ENCODE results near the gene ERBB3.

The ERBB3 gene

GRCh38 chr12:56121204-56121870 lies 41.4 kb downstream of the ERBB3 start:
- H3K4me3 ChIP-seq (ENCODE audit: low read length): no peak overlapping the region
- no peak overlapping the region for H3K27ac ChIP-seq (ENCODE audit: low read depth, low read length)
- no peaks in the 10 kb centered on the region for H3K27me3 ChIP-seq (ENCODE audit: control insufficient read depth, low read length)
- no peak overlapping the region for H3K4me2 ChIP-seq (ENCODE audit: low read length)
- H3F3A ChIP-seq (ENCODE audit: control insufficient read depth, insufficient read depth): peaks cover 35% of the 10 kb centered on the region
- no peak for TF ChIP-seq EZH2phosphoT487 (IDR thresholded peaks at IDR 0.05; ENCODE audit: borderline replicate concordance, low read length)
- TF ChIP-seq CTCF (IDR thresholded peaks at IDR 0.05; ENCODE audit: low read depth, low read length, poor library complexity, severe bottlenecking): no peak
- H3K79me2 ChIP-seq (ENCODE audit: control insufficient read depth, low read length): peaks cover 46% of the 10 kb centered on the region
- no peaks in the 10 kb centered on the region for H4K20me1 ChIP-seq (ENCODE audit: control insufficient read depth, insufficient read depth, low read depth, low read length)
- H3K9me2 ChIP-seq (replicated peaks; ENCODE audit: control insufficient read depth, low read length): no peaks in the 10 kb centered on the region
- H3K4me1 ChIP-seq (ENCODE audit: control insufficient read depth, low read length): peaks cover 45% of the 10 kb centered on the region
- no peaks in the 10 kb centered on the region for H3K9me3 ChIP-seq (ENCODE audit: control insufficient read depth, insufficient read depth, low read length)
- H3K36me3 ChIP-seq (ENCODE audit: control insufficient read depth, low read length): peaks cover 42% of the 10 kb centered on the region

DNA sequence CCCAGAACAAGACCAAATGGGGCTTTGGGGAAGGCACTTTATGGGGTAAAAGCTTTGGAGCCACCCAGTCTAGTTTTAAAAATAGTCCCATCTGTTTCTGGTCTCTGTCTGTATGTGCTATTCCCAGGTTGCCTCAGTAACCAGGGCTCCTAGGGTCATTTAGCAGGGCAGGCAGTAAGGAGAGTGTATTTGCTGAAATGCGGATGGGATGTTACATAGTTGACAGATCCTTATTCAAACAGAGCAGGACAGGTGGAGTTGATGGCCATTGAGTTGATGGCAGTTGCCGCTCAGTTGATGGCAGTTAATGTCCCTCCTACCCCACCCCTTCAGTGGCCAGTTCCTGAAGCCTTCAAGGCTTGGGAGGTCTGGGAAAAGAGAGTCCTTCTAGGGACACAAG lies 42.7 kb downstream of the ERBB3 start:
- Histone ChIP-seq H3K36me3 (ENCODE audit: control insufficient read depth, low read length) (peaks cover 30% of the 10 kb centered on the region), H3K9me2 (replicated peaks; ENCODE audit: control insufficient read depth, low read length) (no peaks in the 10 kb centered on the region), H3K27ac (ENCODE audit: low read depth, low read length) (no peak overlapping the region), H3K9me3 (ENCODE audit: control insufficient read depth, insufficient read depth, low read length) (no peaks in the 10 kb centered on the region), H3F3A (ENCODE audit: control insufficient read depth, insufficient read depth) (peaks cover 38% of the 10 kb centered on the region), H4K20me1 (ENCODE audit: control insufficient read depth, insufficient read depth, low read depth, low read length) (no peaks in the 10 kb centered on the region), H3K4me3 (ENCODE audit: low read length) (no peak overlapping the region), H3K27me3 (ENCODE audit: control insufficient read depth, low read length) (no peaks in the 10 kb centered on the region), H3K79me2 (ENCODE audit: control insufficient read depth, low read length) (peaks cover 38% of the 10 kb centered on the region), H3K4me2 (ENCODE audit: low read length) (no peak overlapping the region), H3K4me1 (ENCODE audit: control insufficient read depth, low read length) (peaks cover 58% of the 10 kb centered on the region)
- TF ChIP-seq CTCF (IDR thresholded peaks at IDR 0.05; ENCODE audit: low read depth, low read length, poor library complexity, severe bottlenecking): no peak
- no peak for TF ChIP-seq EZH2phosphoT487 (IDR thresholded peaks at IDR 0.05; ENCODE audit: borderline replicate concordance, low read length)

DNA sequence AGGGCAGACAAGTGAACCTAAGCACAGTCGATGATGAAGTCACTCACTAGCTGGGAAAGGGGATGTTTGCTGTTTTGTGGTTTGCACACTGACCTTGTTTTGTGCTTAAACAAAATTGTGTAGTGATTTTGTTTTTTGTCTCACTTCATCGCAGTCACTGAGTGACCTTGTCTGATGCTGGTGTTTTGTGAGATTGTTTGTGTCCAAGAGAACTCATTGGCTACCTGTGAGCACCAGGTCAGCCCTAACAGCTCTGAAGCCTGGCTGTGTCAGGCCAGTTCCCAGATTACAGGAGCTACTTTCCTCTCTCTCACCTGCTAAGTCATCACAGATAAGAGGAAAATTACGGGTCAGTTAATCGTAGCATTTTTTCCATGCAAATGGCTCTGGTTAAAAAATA lies 44.2 kb downstream of the ERBB3 start:
- H3K4me1 ChIP-seq (ENCODE audit: control insufficient read depth, low read length): peaks cover 53% of the 10 kb centered on the region
- peak overlapping the region; percentile 6; the same call in 1 of the 2 replicates for H3K27ac ChIP-seq (ENCODE audit: low read depth, low read length)

More for the DNA sequence above, 44.2 kb downstream of the ERBB3 start:
- Histone ChIP-seq H3K9me2 (replicated peaks; ENCODE audit: control insufficient read depth, low read length) (no peaks in the 10 kb centered on the region), H3K36me3 (ENCODE audit: control insufficient read depth, low read length) (peaks cover 22% of the 10 kb centered on the region), H3F3A (ENCODE audit: control insufficient read depth, insufficient read depth) (peaks cover 28% of the 10 kb centered on the region), H3K4me2 (ENCODE audit: low read length) (no peak overlapping the region), H3K79me2 (ENCODE audit: control insufficient read depth, low read length) (peaks cover 40% of the 10 kb centered on the region), H3K27me3 (ENCODE audit: control insufficient read depth, low read length) (no peaks in the 10 kb centered on the region), H4K20me1 (ENCODE audit: control insufficient read depth, insufficient read depth, low read depth, low read length) (no peaks in the 10 kb centered on the region), H3K4me3 (ENCODE audit: low read length) (no peak overlapping the region), H3K9me3 (ENCODE audit: control insufficient read depth, insufficient read depth, low read length) (no peaks in the 10 kb centered on the region)
- no peak for TF ChIP-seq EZH2phosphoT487 (IDR thresholded peaks at IDR 0.05; ENCODE audit: borderline replicate concordance, low read length)
- TF ChIP-seq CTCF (IDR thresholded peaks at IDR 0.05; ENCODE audit: low read depth, low read length, poor library complexity, severe bottlenecking): no peak

All from DOHH2 (cell line).